NCI-H1048 (cell line): ENCODE data around the gene MBD5.

Experiments
- DNase-seq: peaks from one replicate; lab custom pipeline; 2025; lab: John Stamatoyannopoulos, UW

MBD5 gene

GRCh38 chr2:148303161-148303560 is 282.3 kb downstream of the MBD5 start:
- no peak for DNase-seq

DNA sequence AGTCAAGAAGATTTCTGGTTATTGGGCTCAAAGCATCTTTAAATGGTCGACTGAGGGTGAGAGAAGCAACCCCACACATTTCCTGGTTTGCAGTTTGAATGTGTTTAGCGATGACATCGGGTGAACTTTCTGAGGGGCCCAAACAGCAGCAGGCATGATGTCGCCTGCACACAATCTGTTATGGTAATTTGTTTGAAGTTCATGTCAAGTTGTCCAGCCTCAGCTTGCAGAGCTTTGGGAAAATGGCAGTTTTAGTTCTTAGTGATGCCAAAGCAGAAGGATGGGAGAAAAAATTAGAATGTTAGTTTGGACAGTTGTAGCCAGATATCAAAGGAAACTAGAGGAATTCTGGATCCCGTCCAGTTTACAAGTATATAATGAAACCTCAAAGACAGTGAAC is 284.6 kb downstream of the MBD5 start:
- no peak for DNase-seq

GRCh38 chr2:148306027-148306426 is 285.1 kb downstream of the MBD5 start:
- no peak for DNase-seq

DNA sequence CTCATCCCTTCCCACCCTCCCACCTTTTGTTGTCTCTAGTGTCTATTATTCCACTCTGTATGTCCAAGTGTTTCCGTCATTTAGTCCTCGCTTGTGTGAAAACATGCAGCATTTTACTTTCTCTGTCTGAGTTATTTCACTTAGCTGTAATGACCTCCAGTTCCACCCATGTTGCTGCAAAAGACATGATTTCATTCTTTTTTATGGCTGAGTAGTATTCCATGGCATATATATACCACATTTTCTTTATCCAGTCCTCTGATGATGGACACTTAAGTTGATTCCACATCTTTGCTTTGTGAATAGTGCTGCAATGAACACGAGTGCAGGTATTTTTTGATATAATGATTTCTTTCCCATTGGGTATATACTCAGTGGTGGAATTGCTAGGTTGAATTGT is 296.7 kb downstream of the MBD5 start:
- no peak for DNase-seq

DNA sequence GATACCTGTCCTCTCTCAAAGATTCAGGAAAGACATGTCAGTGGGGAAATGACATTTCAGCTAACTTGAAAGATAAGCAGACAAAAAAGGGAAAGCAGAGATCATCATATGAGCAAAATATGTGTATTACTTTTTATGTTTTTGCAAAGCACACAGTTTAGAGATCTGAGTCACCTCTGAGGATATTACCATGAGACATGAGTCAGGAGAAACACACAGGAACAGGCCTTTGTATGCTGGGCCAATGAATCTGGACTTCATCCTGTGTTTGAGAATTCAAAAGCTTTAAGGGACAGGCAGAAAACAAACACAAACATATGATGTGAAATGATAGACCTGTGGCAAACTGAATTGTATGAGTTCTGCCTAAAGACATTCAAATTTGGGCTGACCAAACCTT is 317.6 kb downstream of the MBD5 start:
- DNase-seq = no peak

GRCh38 chr2:148342086-148342485 is 321.2 kb downstream of the MBD5 start:
- no peak for DNase-seq

DNA sequence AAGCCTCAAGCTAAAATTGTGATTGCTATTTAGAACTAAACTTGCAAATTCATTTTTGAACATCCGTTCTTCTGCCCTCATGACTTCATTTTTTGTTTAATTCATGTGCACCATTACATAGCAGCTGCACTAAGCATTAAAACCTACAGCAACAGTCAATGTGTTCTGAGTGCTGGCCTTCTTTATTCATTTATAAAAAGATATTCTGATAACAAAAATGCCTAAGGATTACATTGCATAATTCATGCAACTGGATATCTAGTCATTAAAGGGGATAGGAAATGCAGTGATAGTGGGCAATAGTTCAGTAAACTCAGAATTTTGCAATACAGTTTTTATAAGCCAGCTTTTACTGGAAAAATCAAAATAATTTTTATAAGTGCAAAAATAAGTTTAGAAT is 329.3 kb downstream of the MBD5 start:
- DNase-seq = no peak

DNA sequence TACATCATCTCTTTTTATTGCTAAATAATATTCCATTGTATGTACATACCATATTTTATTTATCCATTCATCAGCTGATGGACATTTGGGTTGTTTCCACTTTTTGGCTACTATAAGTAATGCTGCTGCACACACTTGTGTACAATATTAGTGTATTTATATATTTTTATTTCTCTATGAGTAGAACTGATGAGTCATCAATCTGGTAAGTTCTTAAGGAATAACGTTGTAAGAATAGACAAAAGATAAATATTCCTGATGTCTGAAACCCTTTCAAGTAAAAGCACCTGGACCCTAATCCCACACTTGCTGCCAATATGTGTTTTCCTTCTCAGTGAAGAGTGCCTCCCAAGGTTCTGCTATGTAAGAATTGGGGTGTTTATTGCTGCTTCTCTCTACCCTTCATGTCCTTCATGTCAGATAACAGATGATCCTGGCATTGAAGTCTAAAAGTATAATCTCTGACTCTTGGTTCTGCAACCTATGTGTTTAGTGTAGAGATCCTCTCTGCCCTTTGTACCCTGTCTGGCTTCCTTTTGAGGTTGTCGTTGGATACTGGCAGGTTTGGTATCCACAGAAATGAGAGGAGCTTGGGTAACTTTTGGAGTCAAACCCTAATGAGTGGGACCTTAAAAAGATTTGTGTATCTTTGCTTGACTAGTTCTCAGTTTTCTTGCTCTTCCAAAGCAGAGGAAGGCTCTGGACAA is 330.7 kb downstream of the MBD5 start:
- no peak for DNase-seq

- DNase-seq = no peak
Measured at GRCh38 chr2:148358375-148358774, 337.5 kb downstream of the MBD5 start.

DNA sequence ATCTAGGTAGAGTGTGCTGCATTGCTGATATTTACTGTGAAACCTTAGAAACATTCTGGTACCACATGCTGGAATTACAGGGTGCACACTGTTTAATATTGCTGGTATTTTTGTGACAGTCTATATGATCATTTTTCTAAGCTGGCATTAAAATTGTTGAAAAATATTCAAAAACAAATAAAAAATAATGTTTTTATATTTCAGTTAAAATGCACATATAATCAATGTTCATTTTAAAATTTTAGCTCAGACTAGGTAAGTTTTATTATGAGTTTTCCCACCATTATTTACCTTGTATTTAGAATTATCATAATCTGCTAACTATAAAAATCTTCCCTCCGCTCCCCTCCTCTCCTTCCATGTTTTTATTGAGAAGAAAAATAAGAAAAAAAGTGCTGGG is 339.8 kb downstream of the MBD5 start:
- DNase-seq = no peak

GRCh38 chr2:148362144-148362796 is 341.4 kb downstream of the MBD5 start:
- DNase-seq = no peak

- DNase-seq = no peak
Measured at GRCh38 chr2:148375214-148375613, 354.3 kb downstream of the MBD5 start.

GRCh38 chr2:148391324-148391723 is 370.4 kb downstream of the MBD5 start:
- no peak for DNase-seq

GRCh38 chr2:148402786-148403185 is 381.9 kb downstream of the MBD5 start:
- no peak for DNase-seq

DNA sequence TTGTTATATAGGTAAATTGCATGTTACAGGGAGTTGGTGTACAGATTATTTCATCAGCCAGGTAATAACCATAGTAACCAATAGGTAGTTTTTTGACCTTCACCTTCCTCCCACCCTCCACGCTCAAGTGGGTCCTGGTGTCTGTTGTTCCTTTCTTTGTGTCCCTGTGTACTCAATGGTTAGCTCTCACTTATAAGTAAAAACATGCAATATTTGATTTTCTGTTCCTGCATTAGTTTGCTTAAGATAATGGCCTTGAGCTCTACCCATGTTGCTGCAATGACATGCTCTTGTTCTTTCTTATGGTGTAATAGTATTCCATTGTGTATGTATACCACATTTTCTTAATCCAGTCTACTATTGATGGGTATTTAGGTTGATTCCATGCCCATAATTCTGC is 390.0 kb downstream of the MBD5 start:
- DNase-seq = no peak

GRCh38 chr2:148416248-148416647 is 395.4 kb downstream of the MBD5 start:
- no peak for DNase-seq

DNA sequence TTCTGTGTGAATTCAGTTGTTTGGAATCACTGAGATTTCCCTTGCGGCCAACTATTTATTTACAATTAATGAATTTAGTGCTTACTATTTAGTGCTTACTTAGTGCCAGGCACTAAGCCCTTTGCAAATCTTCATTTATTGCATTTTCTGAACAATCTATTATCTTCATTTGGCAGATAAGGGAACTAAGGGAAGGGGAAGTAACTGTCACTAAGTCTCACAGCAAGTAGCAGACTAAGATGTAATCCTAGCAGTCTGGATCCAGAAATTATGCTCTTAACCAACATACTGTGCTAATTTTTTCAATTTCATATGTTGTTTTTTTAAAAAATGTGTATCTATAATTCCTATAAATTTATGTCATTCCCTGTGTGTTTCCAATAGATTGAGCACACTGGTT is 409.2 kb downstream of the MBD5 start:
- DNase-seq = no peak

DNA sequence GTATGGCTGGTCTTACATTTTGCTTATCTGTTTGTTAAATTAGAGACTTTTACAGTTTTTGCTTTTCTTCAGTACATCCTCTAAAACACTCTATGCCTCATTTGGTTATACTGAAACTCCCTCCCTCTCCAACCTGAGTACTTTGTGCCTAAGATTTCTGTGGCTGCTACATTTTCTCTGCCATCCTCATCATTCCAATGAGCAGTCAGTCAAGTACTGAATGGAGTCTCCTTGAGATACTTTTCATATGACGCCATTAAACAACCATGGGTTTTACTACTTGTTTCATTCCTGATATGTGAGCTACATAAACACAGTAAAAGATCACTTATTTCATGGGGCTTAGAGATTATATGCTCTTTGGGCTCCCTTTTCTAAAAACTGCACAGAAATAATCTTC is 427.0 kb downstream of the MBD5 start:
- DNase-seq = no peak

DNA sequence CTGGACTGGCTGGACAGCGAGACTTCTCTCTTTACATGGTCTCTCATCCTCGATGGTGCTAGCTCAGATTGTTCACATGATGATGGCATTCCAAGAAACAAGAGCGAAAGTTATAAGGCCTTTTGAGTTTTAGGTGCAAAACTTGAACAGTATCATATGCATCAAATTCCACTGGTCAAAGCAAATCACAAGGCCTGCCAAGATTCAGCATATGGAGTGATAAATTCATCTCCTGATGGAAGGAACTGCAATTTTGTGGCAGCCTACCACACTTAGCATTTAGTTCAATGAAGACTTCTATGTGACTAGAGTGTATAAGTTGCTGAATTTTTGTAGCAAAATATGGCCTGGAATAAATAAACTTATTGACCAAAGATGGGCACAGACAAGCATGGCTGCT is 429.6 kb downstream of the MBD5 start:
- no peak for DNase-seq

DNA sequence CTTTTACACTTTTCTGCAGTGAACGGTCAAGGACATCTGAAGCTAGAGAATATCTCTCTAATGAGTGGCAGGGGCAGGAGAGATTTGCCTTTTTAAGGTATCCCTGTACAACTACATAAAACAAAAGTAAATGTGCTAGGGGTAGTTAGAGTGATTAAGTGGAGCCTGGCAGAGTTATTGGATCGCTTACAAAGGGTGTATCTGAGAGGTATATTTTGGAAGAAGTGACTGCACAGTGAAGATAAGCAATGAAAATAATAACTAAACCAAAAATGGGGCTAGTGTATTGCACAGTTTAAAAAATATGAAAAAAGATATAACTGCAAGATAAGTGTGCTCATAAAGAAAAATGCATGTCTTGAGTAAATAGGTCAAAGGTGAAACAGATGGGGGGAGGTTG is 430.2 kb downstream of the MBD5 start:
- DNase-seq = no peak

DNA sequence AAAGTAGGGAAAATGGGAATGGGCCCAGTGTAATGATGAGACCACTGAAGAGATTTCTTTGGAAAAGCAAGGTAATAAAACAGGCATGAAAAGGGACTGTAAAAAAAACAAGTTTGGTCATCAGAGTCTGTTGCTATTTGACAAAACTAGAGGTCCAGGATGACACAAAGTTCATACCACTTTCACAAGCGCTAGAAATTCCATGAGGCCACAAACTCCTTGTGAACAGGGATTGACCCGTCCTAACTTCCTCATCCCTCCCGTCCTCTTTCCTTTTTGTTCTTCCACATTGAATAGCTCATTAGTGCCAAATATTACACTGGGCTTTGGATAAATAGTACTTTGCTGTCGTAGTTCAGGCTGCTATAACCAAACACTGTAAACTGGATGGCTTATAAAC is 434.9 kb downstream of the MBD5 start:
- no peak for DNase-seq

- DNase-seq = no peak
Measured at GRCh38 chr2:148458171-148458570, 437.3 kb downstream of the MBD5 start.

- no peak for DNase-seq
Measured at GRCh38 chr2:148459377-148459778, 438.5 kb downstream of the MBD5 start.

DNA sequence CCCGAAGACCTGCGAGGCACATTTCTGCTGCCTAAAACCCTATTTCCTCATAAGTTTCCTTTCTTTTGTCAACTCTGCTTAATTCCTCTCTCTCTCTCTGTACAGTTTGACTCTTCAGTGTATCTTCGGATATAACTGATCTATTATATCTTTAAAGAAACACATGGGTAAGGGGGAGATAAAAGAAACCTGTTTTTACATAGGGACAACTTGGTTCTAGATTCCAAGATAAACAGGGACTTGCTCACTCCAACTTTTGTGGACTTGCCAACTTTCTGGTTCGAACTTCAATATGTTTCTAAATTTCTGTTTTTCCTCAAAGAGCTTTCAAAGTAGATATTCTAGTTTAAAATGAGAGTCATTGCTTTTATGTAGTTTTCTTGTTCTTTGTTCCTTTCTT is 441.0 kb downstream of the MBD5 start:
- DNase-seq = no peak
